ENCODE measurements around the gene SETBP1.

SETBP1 gene

DNA sequence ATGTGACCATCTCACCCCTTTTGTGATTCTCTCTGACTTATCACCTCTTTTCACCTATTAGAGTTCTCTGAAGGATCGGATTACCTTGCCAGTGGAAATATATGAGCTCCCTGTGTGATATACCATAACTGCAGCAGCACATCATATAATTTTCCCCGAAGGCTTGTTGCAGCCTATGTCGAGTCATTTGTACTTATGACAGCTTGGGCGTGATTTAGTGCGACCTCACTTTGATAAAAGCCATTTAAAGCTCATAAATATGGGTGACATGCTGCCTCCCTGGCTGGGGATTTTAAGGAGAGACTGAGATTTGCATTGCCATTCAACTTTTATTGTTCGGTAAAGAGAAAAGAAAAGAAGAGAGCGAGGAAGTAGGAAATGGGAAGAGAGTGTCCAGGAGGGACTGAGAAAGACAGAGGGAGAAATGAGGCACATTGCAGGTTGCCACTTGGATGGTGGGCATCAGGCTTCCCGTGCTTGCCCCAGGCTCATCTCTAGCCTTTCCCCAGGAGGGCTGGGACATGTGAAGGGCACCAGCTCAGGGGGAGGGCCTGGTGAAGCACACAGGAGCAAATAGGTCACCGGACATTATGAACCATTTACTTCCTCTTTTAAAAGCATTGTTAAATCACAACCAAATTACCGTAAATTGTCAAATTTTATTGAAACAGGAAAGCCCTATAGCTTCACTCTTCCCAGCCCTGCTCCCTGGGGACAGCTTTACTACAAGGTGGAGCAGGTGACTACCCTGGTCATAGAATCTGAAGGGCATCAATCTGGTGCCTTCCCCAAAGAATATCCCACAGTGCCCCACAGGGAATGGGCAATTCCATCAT, 161.3 kb downstream of the SETBP1 start:
- DNase-seq (ENCODE audit: low read depth in 2 of 2), result no peak

DNA sequence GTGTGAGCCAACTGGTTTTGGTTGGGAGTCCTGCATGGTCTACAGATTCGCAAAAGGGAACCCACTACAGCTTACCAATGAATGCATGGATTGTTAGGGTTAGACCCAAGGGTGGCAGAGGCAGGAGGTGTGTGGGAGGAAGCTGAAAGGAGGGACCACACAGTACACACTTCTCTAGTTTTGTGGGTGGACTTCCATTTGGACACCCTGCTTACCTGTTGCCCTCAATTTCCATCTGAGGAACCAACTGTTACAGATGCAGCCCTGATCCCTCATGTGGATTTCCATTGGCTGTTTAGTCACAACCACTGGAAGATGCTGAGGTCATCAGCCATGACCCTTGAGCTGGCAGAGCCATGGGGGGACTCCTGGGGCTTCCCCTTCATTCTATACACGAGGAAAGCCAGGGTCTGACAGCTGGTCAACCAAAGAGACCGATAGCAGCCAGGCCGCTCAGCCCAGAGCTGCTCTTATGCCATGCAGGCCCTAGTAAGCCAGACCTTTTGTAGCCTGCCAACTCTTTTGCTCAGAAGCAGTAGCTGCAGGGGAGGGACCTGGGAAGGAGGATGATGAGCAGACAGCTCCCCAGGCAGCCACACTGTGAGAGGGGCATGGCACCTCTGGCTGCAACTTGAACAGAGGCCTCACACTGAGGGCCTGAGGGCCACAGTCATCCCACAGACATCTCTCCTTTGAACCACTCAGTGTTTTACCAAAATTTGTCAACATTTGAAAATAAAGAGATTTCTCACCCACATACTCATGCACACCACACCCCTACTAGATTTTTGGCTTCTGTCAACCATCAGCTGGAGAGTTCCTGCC, 162.1 kb downstream of the SETBP1 start:
- DNase-seq (ENCODE audit: low read depth in 2 of 2), result no peak

DNA sequence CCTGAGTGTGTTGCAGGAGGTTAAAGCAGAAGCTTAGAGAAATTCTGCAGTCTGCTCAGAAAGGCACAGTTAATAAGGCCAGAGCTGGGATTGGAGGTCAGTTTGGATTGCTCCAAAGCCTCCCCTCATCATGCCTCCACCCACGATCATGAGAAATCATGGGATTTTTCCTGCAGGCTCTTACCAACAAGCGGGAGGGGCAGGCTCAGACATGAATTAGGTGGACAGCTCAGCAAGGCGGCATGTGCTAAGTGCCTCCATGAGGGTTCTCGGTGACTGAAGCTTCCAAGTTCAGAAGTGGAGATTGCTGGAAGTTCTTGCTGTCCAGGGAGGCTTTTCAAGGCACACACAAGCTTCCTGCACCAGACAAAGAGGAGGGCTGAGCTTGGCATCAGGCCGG, 163.8 kb downstream of the SETBP1 start:
- no peak for DNase-seq (ENCODE audit: low read depth in 2 of 2)

DNA sequence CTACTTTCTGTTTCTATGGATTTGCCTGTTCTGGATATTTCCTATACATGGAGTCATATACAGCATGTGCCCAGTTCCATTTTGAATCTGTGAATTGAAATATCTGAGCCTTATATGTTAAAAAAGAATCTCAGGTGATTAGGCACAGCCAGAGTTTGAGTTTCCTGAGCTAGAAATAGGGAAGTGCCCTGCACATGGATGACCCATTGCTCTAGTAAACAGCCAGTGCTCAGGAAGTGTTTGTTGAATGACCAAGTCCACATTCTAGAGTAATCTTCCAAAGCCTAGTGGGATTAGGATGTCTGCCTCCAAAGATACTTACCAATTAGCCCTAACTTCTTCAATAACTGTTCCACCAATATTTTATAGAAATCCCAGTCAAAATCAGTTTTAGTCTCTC, 165.8 kb downstream of the SETBP1 start:
- DNase-seq (ENCODE audit: low read depth in 2 of 2), result no peak

DNA sequence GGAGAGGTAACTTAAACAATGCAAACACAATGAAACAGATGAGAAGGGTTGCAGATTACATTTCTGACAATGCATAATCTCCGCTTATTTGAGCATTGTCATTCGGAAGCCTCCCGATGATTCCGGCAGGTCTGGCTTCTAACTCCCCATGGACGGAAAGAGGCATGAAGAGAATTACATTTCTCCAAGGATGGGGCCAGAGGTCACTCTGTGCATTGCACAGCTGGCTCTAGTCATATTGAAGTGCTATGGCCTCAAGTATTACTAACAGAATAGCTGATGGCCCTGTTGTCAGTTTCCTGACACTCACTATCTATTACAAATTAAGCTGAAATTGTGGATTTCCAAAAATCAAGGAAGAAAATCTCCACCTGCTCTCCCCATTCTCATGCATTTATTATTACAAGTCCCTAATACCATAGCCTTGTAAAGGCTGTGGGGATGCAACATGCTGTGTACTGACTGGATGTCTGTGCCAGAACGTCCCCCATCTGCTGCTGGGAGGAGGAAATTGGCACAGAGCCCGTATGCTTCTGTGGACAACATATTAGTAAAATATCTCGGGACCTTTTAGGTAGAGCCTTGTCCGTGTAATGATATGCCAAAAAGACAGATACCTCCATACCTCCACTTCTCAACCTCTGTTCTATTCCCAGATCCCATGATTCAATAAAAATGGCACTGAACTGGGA, 168.1 kb downstream of the SETBP1 start:
- DNase-seq (ENCODE audit: low read depth in 2 of 2), result no peak

DNA sequence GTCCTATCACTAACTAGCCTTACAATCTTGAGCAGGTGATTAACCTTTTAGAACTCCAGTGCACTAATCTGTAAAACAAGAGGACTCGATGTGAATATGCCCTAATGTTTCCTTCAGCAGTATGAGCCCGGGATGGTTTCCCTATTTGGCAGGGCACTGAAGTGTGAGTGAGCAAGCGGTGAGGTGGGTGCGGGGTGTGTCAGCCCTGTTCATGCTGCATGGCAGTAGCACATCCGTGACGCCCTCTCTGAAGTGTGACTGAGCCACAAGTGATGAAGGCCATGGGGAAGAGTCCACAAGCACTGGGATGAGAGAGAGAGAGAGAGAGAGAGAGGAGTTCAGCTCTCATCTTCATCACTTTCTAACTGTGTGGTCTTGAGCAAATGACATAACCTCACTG, 168.7 kb downstream of the SETBP1 start:
- no peak for DNase-seq (ENCODE audit: low read depth in 2 of 2)

DNA sequence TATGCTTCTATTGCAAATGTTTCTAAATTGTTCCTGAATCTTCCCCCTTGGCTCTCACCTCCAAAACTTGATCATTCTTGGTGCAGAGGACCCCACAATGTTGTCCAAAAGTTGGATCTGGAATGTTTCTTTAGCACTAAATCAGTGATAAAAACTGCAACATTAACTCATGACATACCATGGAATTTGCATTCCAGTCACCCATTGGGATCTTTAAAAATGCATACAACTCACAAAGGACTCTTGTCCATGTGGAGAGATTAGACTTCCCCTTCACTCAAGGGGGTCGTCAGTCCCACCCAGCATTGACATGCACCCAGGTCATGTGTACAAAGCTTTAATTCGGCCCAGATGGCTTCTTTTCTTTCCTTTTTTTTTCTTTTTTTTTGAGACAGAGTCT, 169.3 kb downstream of the SETBP1 start:
- DNase-seq (ENCODE audit: low read depth in 2 of 2), result no peak

DNA sequence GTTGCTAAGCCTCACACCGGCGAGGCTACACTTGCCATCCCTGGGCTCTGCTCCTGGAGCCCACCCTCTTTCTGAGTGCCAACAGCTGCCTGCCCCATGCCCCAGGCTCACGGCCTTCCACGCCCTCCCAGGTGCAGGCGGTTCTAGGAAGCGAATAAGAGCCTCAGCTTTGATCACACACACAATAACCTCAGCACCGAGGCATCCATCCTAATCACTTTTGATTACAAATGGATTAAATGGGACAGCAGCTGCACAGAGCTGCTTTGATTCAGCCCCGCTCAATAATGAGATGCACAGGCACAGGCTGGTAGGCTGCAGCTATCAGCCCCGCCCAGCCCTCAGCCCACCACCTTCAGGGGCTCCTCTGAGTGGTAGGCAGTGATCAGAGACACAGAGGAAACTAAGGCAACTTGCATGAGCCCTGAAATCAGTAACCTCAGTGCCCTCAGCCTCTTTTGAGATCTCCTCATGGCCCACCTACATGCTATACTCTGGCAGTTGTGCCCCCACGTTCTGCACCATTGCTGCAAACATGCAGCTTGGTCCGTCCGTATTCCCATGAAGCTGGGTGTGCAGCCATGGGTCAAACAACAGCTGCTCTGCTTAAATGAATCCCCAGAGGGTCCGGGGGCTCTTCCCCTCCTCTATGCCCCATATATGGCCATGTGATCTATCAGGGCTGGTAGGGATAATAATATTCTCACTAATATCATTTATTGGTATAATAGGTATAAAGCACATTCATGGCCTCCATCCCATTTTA, 171.4 kb downstream of the SETBP1 start:
- DNase-seq (ENCODE audit: low read depth in 2 of 2), result no peak

DNA sequence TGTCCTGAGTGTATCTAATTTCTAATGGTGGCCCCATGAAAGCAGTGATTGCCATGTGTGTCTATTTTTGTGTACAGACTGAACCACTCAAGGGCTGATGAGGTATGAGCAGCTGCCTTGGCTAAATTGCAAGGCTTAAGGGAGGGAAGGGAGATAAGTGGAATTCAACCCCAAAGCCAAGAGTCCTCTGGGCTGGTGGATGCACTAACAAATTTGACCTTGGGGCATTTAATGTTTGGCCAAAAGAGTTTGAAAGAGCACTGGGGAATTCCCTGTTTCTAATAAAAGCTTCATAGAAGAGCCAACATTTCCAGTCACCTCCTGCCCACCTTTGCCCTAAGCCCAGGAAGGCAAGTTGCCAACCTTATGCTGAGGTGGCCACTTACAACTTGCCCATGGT, 172.1 kb downstream of the SETBP1 start:
- DNase-seq (ENCODE audit: low read depth in 2 of 2), result no peak

DNA sequence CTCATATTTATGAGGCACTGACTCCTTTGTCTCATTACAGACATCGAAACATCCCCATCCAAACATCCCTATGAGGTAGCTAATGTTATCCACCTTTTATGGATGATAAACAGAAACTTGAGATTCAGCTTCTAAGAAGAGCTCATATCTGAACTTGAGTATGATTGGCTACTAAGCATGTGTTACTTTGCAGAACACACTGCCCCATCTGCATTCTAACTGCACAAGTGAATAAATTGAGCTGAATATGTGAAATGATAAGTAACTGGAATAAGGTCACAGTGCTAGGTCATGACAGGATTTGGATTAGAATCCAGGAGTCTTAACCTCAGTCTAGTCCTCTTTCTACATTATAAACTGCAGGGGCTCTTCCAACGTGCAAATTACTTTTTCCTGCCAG, 172.7 kb downstream of the SETBP1 start:
- no peak for DNase-seq (ENCODE audit: low read depth in 2 of 2)

DNA sequence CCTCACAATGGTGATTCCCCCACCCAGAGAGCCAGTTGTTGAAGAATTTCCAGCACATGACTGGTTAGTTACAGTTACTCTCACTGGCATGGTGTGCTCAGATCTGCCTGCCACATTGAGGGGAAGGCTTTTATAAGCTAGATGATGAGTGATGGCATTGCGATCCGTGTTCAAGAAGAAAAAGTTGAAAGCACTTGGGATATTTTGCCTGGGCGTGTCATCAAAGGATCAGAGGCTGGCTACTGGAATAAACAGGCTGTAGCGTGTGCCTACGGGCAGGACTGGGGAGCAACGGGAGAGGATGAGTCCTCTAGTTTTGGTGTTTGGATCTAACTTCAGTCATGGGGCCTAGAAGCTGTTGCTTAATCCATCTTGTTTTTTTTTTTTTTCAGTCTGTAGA, 175.0 kb downstream of the SETBP1 start:
- no peak for DNase-seq (ENCODE audit: low read depth in 2 of 2)

DNA sequence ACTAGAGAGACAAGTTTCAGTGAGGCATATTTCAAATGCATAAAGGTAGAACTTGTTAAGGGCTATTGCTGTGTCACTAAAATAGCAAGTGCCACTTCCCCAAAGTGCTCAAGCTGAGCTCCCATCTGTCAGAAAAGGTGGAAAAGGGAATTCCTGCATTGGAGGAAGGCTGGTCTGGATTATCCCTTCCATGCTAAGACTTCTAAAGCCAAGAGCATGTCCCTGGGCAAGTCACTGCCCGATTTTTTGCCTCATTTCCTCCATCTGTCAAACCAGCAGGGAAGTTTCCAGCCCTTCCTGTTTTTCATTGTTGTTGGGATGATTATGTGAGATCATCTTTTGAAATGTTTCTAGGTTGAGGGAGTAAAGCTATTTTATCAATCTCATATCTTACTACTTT, 175.5 kb downstream of the SETBP1 start:
- DNase-seq (ENCODE audit: low read depth in 2 of 2), result no peak

DNA sequence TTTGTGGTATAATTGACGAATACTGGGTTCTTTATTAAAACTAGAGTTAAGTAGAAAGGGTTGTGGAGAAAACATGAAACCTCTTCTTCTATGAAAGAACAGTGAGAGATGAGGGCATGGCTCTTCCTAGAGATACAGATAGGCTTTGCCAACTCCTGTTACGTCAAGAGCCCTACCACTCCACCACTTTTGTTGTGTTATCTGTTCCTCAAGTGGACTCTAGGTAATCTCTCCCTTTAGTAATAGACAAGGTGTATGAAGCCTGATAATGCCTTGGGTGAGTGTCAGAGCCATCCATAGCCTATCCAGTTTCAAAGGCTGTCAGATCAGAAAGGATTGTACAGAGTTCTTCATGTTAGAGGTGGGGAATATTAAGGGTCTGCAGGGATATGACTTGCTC, 176.4 kb downstream of the SETBP1 start:
- DNase-seq (ENCODE audit: low read depth in 2 of 2), result no peak

DNA sequence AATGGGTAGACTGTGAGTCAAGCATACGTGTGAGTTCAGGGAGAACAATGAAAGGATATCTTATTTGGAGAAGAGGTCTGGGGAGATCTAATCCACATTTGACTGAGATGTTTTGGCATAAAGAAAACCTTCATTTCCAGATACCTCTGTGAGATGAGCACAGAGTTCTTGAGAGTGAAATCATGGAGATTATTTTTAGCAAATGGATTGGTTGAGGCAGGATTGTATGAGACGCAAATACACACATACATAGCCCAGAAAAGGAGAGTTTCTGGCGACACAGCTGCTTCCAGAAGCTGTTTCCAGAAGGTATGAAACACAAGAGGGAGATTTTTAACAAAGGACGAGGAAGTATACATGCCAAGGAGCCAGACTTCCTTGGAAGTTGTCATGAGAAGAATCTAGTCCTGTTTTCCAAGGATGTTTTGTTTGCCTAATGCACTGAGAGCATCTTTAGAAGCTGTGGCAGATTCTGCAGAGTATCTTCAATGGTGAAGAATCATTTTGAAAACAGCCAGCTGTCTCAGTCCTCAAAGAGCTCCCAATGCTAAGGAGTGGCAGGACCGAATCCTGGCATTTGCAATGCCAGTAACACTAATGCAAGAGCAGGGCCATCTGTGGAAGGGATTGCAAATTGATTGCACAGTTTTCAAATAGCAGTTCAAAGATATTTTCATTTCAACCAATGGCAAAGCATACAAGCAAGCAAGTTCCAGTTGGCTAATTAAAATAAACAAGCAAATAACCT, 177.2 kb downstream of the SETBP1 start:
- DNase-seq (ENCODE audit: low read depth in 2 of 2), result no peak

DNA sequence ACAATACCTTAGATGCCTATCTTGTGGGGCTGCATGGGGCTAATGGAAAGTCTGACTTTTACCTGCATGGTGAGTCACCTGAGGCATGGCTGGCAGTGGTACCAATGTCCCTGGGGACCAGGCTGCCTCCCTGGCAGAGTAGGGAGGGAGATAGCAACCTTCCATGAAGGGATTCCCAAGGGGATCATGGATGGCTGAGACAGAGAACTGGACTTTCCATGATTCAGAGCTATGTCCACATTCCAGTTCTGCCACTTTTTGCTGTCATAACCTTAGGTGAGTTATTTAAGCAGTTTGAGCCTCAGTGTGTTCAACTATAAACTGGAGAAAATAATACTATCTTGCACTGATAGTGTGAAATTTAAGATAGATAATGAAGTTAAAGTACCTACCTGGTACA, 178.6 kb downstream of the SETBP1 start:
- DNase-seq (ENCODE audit: low read depth in 2 of 2), result no peak

DNA sequence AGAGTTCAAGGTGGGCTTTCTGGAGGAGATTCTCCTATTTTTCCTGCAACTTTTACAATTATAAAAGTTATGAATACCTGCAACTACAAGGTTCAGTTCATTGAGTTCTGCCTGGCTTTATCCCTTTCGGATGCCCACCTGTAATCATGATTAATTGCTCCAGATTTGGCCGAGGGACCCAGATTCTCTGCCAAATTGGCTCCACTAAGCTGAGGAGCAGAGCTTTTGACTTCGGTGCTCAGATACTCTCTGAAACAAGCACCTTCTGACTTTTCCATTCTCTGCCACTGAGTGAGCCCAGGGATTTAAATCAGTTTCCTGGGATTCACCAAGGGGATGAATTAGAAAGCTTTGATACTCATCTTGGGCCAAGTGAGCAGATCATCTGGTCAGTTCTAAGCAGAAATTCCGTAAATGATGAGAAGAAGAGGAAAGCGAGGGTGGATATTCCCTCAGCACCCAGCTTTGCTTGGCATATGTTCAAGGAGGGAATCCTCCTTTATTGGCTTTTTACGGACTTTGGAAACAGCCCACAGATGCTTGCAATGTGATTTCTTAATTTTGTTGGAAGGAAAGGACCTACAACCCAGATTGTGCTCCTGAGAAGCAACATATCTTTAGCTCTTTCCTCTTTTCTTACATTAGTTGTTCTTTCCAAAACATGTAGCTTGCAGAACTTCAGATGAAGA, 179.2 kb downstream of the SETBP1 start:
- no peak for DNase-seq (ENCODE audit: low read depth in 2 of 2)

DNA sequence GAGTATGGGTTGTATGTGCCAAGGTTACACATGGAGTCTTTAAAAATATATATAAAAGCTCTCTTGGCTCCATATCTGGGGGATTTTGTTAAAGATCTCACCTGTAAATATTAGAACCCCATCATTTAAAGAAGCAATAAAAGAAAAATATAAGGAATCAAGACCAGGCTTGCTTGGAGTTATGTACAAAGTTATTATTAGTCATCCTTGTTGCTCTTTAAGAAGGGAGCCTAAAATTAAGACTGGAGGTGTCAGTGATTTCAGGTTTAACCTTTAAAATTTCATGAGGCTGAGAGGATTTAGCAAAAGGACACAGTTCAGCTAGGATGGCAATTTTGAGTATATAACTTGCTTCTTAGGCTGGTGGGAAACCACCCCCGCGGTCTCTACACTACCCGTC, 181.4 kb downstream of the SETBP1 start:
- DNase-seq (ENCODE audit: low read depth in 2 of 2), result no peak

DNA sequence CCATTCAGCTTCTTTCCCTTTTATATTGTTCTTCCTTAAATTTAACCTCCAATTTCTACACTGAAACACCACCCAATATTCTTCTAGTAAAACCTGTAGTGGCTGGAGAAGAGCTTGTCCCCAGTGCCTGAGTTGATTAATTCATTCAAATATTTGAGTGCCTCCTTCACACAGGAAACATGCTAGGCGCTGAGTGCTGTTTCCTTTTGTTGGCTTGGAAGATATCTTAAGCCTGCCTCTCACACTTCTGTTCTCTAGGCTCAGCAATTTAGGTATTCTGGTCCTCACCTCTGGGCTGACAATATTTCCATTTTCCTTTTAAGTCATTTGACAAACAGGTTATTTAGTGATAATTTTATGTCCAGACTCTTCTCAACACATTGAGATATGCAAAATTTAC, 185.4 kb downstream of the SETBP1 start:
- no peak for DNase-seq (ENCODE audit: low read depth in 2 of 2)

DNA sequence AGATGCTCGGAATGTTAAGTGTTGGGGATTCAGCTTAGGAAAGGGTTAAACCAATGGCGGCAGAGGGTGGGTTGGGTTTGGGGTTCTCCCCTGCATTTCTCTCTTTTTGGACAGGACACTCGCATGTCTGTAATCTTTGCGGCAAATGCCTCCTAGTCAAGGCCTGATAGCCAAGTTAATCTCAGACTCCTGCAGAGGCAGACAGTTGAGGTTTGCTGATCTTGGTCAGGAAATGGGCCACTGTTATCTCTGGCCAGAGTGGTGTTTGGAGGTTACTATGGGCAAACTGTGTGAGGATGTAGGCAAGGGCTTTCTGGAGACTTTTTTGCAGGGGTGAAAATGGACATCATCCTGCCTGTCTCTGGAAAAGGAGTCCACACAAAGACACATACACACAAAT, 188.8 kb downstream of the SETBP1 start:
- no peak for DNase-seq (ENCODE audit: low read depth in 2 of 2)

All from stimulated activated CD4-positive, alpha-beta T cell treated with anti-CD3 and anti-CD28 coated beads, Interleukin-4, amount 100 ng/mL, for 48 hours (primary cell).